NCI-H345 treated with DMSO at 0.1 percent for 48 hours (cell line): ENCODE measurements around the gene ADCY6.
A peak's percentile ranks its signal among the peaks of the same experiment; 100 is the strongest.
"Not testable (repeated sequence)": the region's sequence is repeated elsewhere in the genome, so short reads cannot be mapped to it uniquely, and the experiment has no call there.

Source experiments
- DNase-seq: peaks from one replicate; lab custom pipeline; 2025; ENCODE audit not compliant: unreplicated experiment; lab: John Stamatoyannopoulos, UW

The ADCY6 gene

DNA sequence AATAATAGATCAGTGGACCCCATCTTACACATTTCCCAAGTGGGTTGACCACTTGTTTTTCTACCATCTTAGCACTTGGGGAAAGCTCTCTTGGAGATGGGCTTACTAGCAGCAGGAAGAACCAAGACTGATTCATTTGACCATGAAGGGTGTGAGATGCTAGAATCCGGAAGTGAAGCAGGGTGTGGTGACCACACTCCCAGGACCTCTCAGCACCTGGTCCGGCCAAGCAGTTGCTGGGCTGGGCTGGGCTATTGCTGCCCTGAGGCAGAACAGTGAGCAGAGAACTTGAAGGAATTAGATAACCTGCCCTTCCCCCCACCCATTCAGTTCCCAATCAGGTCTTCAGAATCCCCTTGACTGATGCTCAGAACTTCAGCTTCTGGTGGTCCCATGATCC is 24.4 kb downstream of the ADCY6 start:
- DNase-seq, result no peak

DNA sequence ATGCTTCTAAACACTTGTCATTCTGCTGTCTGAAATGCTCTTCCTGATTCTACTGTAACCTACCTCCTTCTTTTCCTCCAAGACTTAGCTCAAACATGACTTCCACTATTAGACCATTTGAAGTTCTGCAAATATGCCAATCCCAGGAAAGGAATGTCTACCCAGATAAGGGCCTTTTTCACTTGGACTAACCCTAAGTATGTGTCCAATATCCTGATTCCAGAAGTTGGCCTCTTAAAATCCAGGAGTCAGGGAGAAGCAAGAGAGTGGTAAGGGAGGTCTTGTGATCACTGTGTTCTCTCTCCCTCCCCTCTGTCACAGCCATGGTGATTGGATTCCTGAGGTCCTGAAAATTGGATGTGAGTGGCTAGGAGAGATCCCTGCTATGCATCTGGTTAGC is 30.2 kb downstream of the ADCY6 start:
- no peak for DNase-seq

DNA sequence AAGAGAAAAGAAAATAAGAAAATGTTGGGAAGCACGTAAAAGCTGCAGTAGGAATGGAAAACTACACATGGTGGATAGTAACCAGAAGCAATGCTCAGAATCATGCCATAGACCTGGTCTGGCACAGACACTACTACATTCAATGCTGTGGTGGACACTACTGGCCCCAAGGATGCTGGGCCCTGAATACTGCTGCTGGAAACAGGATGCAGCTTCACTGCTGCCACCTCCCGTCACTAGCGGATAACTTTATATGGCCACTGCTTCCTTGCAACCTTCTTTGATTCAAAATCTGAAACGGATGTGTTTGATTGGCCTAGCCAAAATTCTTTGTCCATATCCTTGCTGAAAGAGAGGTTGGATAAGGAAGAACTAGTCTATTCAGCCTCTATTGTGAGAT is 30.7 kb downstream of the ADCY6 start:
- DNase-seq, result no peak

DNA sequence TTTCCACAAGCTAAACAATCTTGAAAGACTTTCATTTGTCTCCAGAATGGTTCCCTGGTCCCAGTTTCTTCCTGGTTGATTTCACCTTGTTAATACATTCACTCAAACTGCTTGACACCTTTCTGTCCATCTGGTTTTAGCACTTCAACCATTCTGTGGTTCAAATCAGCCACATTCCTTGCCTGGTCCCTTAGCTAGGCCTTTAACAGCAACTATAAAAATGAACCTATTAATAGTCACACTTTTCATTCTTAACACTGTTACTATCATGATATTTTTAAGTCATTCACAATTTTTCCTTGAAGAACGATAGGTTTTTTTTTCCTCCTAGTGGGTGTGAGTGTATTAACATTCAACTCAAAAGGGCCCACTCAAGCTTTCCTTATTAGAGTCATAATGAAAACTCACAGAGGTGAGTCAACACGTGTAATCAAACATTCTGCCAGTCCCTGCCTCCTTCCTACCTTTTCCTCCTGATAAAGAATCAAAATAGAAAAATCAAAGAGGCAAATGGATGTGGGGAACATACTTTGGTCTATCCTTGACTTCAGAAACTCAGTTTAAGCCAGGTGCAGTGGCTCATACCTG is 38.0 kb downstream of the ADCY6 start:
- no peak for DNase-seq

DNA sequence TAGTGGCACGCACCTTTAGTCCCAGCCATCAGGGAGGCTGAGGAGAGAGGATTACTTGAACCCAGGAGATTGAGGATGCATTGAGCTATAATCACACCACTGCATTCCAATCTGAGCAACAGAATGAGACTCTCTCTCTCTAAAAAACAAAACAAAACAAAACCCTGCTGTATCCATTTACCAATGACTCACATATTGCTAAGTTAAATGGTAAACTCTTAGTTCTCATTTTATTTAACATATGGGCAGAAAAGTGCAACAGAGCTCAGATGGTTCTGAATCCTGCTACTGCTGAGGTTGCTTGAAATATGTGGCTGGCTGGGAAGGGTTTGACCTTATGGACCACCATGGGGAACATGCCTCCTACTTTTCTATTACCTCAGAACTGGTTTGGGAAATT is 38.7 kb downstream of the ADCY6 start:
- DNase-seq, result no peak

DNA sequence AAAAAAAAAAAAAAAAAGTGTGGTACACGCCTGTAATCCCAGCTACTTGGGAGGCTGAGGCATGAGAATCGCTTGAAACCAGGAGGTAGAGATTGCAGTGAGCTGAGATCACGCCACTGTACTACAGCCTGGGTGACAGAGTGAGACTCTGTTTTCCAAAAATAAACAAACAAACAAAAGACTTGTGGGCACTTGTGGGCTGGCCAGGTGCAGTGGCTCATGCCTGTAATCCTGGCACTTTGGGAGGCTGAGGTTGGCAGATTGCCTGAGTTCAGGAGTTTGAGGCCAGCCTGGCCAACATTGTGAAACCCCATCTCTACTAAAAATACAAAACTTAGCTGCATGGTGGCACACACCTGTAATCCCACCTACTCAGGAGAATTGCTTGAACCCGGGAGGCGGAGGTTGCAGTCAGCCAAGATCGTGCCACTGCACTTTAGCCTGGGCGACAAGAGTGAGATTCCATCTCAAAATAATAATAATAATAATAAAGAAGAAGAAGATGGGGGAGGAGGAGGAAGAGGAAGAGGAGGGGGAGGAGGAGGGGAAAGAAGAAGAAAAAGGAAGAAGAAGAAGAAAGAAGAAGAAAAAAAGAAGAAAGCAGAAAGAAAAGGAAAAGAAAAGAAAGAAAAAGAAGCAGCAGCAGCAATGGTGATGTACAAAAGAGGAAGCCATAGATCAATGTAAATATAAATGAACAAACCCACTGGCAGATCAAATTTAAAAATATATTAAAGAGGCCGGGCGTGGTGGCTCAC is 44.5 kb downstream of the ADCY6 start:
- no peak for DNase-seq

DNA sequence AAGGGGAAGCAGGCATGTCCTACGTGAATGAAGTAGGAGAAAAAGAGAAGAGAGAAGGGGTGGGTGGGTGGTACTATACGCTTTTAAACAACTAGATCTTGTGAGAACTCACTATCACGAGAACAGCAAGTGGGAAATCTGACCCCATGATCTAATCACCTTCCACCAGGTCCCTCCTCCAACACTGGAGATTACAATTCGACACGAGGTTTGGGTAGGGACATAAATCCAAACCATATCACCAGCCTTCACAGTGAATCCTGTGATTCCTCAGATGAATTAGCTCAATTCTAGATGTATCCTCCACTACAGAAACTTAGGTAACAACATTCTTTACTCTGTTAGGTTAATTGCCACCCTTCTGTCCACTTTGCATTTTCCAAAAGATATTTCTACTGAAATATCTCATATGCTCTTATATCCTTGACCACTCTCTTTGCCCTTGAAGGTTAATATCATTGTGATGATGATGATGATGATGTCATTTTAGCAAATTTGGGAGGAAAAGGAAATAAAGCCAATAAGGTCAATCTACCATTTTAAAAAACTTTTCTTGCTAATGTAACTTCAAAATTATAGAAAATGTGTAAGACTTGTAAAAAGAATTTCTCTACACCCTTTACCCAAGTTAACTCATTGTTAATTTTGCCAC is 49.1 kb downstream of the ADCY6 start:
- DNase-seq, result no peak

DNA sequence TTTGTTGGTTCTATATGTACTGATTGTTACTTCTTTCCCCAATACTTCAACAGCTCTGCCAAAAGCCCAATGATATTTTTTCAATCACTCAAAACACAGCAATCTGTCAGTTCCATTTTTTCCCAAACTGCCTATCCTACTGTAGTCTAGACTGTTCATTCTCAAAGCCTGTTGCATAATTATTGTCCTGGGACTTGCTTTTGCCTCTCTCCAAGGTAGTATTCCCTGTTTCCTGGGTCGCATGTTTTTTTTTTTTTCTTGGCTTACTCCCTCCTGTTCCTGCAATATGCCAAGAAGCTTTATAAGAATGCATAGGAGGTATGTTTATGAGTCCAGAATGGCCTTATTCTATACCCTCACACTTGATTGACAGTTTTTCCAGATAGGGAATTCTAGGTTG is 52.4 kb downstream of the ADCY6 start:
- DNase-seq, result no peak

DNA sequence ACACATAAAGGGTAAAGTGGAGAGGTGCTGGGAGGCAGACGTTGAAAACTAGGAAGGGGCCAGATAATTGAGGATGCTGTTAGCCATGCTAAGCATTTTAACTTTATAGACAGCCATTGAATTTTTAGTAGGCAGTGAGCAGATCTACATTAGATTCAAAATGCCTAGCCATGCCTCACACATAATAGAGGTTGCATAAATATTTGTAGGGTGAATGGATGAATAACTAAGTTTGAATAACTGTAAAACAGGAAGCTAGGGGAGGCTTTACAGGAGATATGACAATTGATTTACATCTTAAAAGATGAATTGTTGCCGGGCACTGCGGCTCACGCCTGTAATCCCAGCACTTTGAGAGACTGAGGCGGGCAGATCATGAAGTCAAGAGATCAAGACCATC is 60.1 kb downstream of the ADCY6 start:
- DNase-seq, result no peak

DNA sequence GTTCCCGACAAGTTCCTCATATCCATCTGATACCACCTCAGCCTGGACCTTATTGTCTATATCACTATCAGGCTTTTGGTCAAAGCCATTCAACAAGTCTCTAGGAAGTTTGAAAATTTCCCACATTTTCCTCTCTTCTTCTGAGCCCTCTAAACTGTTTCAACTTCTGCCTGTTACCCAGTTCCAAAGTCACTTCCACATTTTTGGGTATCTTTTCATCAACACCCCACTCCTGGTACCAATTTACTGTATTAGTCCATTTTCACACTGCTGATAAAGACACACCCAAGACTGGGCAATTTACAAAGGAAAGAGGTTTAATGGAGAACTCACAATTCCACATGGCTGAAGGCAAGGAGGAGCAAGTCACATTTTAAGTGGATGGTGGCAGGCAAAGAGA is 68.2 kb downstream of the ADCY6 start:
- DNase-seq, result not testable (repeated sequence)

DNA sequence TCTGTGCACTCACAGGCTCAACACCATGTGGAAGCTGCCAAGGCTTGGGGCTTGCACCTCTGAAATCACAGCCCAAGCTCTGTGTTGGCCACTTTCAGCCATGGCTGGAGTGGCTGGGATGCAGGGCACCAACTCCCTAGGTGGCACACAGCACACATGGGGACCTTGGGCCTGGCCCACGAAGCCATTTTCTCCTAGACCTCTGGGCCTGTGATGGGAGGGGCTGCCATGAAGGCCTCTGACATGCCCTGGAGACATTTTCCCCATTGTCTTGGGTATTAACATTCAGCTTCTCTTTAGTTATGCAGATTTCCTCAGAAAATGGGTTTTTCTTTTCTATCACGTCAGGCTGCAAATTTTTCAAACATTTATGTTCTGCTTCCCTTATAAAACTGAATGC is 68.7 kb downstream of the ADCY6 start:
- not testable (repeated sequence) for DNase-seq

DNA sequence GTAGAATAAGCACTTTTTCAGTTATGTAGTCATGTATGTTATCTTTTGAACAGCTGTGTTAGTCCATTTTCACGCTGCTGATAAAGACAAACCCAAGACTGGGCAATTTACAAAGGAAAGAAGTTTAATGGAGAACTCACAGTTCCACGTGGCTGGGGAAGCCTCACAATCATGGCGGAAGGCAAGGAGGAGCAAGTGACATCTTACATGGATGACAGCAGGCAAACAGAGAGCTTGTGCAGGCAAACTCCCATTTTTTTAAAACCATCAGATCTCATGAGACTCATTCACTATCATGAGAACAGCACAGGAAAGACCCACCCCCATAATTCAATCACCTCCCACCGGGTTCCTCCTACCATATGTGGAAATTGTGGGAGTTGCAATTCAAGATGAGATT is 69.9 kb downstream of the ADCY6 start:
- not testable (repeated sequence) for DNase-seq

DNA sequence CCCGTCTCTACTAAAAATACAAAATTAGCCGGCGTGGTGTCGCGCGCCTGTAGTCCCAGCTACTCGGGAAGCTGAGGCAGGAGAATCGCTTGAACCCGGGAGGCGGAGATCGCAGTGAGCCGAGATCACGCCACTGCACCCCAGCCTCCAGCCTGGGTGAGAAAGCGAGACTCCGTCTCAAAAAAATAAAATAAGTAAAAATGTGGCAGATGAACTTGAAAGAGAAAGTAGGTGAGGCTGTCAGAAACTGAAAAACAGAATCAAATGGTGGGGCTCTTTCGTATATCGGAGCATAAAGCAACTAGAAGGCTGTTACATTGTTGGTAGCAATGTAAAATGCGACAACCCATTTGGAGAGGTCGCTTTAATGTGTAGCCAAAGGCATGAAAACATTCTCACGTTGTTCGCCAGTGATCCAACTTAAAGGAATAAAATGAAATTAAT is 71.6 kb downstream of the ADCY6 start:
- no peak for DNase-seq

DNA sequence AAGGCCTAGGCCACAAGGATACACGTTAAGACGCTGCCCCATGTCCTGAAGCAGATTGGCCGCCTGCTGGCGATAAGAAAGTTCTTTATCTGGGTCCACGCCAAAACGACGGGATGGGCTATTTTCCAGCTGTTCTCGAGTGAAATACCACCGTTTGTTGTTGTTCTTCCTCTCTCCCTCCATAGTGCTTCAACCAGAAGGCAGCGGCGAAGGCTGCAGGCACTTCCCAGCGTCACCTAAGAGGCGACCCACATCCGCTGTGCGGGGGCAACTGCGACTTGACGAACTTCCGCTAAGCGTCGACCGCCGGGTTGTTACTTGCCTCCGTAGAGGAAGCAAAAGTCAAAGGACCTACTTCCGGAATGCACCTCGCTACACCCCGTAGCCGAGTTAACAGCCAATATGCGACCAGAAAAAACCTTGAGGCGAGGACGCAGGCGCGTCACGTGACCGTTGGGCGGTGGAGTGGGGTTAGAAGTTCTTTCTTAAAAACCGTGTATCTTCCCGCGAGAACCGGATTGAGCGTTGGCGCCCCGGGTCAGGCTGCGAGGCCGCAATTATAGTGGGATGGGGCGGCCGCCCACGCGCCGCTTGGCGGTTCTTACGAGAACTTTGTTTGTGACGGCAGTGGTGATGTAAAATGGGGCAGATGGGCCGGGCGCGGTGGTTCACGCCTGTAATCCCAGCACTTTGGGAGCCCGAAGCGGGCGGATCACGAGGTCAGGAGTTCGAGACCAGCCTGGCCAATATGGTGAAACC is 72.2 kb downstream of the ADCY6 start, which contains the start of gene CCNT1:
Gene CCNT1 (minus strand): TSS at position 215 of the 759 bp plus-strand sequence. CDS start 32 bp downstream, at position 183.
- peak; percentile 67 for DNase-seq
